DMS153 treated with DMSO at 0.1 percent for 48 hours (cell line): ENCODE results near the gene SSBP2.

Experiments used
- DNase-seq: peaks from one replicate; lab custom pipeline; 2025; ENCODE audit not compliant: unreplicated experiment; lab: John Stamatoyannopoulos, UW

The SSBP2 gene

GRCh38 chr5:81767938-81768337 lies 17.0 kb upstream of the SSBP2 start:
- no peak for DNase-seq

- no peak for DNase-seq
These were observed 16.2 kb upstream of the SSBP2 start for GRCh38 chr5:81767097-81767496.

GRCh38 chr5:81766611-81767010 lies 15.7 kb upstream of the SSBP2 start:
- DNase-seq: no peak

- no peak for DNase-seq
These were observed 12.5 kb upstream of the SSBP2 start for GRCh38 chr5:81763294-81763928.

- no peak for DNase-seq
These were observed 12.0 kb upstream of the SSBP2 start for GRCh38 chr5:81762853-81763252.

- DNase-seq: no peak
These were observed 11.5 kb upstream of the SSBP2 start for GRCh38 chr5:81762401-81762800.

- no peak for DNase-seq
These were observed 11.1 kb upstream of the SSBP2 start for GRCh38 chr5:81761970-81762369.

GRCh38 chr5:81761270-81761669 lies 10.4 kb upstream of the SSBP2 start:
- DNase-seq: no peak

- DNase-seq: no peak
These were observed 9.6 kb upstream of the SSBP2 start for GRCh38 chr5:81760521-81760920.

GRCh38 chr5:81759632-81760005 lies 8.7 kb upstream of the SSBP2 start:
- DNase-seq: no peak

- DNase-seq: no peak
These were observed 6.5 kb upstream of the SSBP2 start for GRCh38 chr5:81757404-81757803.

- no peak for DNase-seq
These were observed 5.1 kb upstream of the SSBP2 start for GRCh38 chr5:81756016-81756415.

GRCh38 chr5:81755320-81755719 lies 4.4 kb upstream of the SSBP2 start:
- no peak for DNase-seq

GRCh38 chr5:81754621-81755020 lies 3.7 kb upstream of the SSBP2 start:
- no peak for DNase-seq

- no peak for DNase-seq
These were observed 2.5 kb upstream of the SSBP2 start for GRCh38 chr5:81753429-81753828.

GRCh38 chr5:81752644-81752963 lies 1.7 kb upstream of the SSBP2 start:
- DNase-seq: no peak

- no peak for DNase-seq
These were observed 1.1 kb upstream of the SSBP2 start for GRCh38 chr5:81751836-81752643.

- no peak for DNase-seq
These were observed 439 bp downstream of the SSBP2 start for GRCh38 chr5:81750308-81751008.

GRCh38 chr5:81749561-81750307 lies 1.2 kb downstream of the SSBP2 start:
- no peak for DNase-seq

- no peak for DNase-seq
These were observed 1.7 kb downstream of the SSBP2 start for GRCh38 chr5:81749192-81749560.

GRCh38 chr5:81748556-81748955 lies 2.3 kb downstream of the SSBP2 start:
- DNase-seq: no peak

GRCh38 chr5:81747030-81747429 lies 3.9 kb downstream of the SSBP2 start:
- DNase-seq: no peak
